Esophagus mucosa (tissue), 1 donor: ENCODE results near the gene SLC43A2. TPM values are rescaled to one million over a fixed set of nuclear protein-coding genes. Genes with fewer than 3 reads are reported as not detected.
"Not testable (repeated sequence)": the region's sequence is repeated elsewhere in the genome, so short reads cannot be mapped to it uniquely, and the experiment has no call there.

Source experiments
- ATAC-seq: fragments of 200-7000 bp; cut with Tn5 transposase; one replicate; pipeline ENCODE4 v1.9.1; 2020
- total RNA-seq: library from RNA; stranded (reverse); gene quantifications from one replicate; pipeline ENCODE4 v1.2.4, GENCODE V29; 2023
- donor health status: DM: yes; HTN: yes; CAD: no.

Gene SLC43A2
- 3.6 TPM for total RNA-seq

GRCh38 chr17:1627982-1628855, at the start of gene SLC43A2:
SLC43A2 (minus strand) TSS chr17:1628834; CDS start chr17:1627874, 960 bp downstream.
- peak; percentile 75 for ATAC-seq

- no peak for ATAC-seq
Observed at GRCh38 chr17:1676401-1676800, 47.8 kb upstream of the SLC43A2 start.

GRCh38 chr17:1673041-1673785, 44.6 kb upstream of the SLC43A2 start:
- ATAC-seq = peak; percentile 26

- not testable (repeated sequence) for ATAC-seq
Observed at GRCh38 chr17:1663934-1664333, 35.3 kb upstream of the SLC43A2 start.

GRCh38 chr17:1661045-1661444, 32.4 kb upstream of the SLC43A2 start:
- no peak for ATAC-seq

- ATAC-seq = peak; percentile 17
Observed at GRCh38 chr17:1658100-1658499, 29.5 kb upstream of the SLC43A2 start.

- ATAC-seq = no peak
Observed at GRCh38 chr17:1653735-1654134, 25.1 kb upstream of the SLC43A2 start.

- not testable (repeated sequence) for ATAC-seq
Observed at GRCh38 chr17:1652794-1653193, 24.2 kb upstream of the SLC43A2 start.

GRCh38 chr17:1651559-1651844, 22.9 kb upstream of the SLC43A2 start:
- ATAC-seq = no peak

- no peak for ATAC-seq
Observed at GRCh38 chr17:1650731-1651558, 22.3 kb upstream of the SLC43A2 start.

- peak; percentile 61 for ATAC-seq
Observed at GRCh38 chr17:1649844-1650501, 21.3 kb upstream of the SLC43A2 start, which contains the start of gene RILP. RILP (minus strand) TSS chr17:1649866; CDS start chr17:1649804, 62 bp downstream.

GRCh38 chr17:1648963-1649843, 20.6 kb upstream of the SLC43A2 start:
- ATAC-seq = peak; percentile 76

GRCh38 chr17:1648173-1648962, 19.7 kb upstream of the SLC43A2 start:
- no peak for ATAC-seq

GRCh38 chr17:1647802-1648171, 19.2 kb upstream of the SLC43A2 start:
- no peak for ATAC-seq

GRCh38 chr17:1646199-1646875, 17.7 kb upstream of the SLC43A2 start:
- ATAC-seq = no peak

- no peak for ATAC-seq
Observed at GRCh38 chr17:1645207-1646171, 16.9 kb upstream of the SLC43A2 start, which contains the start of gene SCARF1. SCARF1 (minus strand) TSS chr17:1645732; CDS start chr17:1645697, 35 bp downstream.

- ATAC-seq = no peak
Observed at GRCh38 chr17:1644493-1645206, 16.0 kb upstream of the SLC43A2 start.

- no peak for ATAC-seq
Observed at GRCh38 chr17:1643999-1644492, 15.4 kb upstream of the SLC43A2 start.
